ENCODE measurements around the gene CRAMP1.

- TF ChIP-seq POLR2AphosphoS5 (IDR thresholded peaks at IDR 0.05) = no peak
- TF ChIP-seq, protein P1, sequence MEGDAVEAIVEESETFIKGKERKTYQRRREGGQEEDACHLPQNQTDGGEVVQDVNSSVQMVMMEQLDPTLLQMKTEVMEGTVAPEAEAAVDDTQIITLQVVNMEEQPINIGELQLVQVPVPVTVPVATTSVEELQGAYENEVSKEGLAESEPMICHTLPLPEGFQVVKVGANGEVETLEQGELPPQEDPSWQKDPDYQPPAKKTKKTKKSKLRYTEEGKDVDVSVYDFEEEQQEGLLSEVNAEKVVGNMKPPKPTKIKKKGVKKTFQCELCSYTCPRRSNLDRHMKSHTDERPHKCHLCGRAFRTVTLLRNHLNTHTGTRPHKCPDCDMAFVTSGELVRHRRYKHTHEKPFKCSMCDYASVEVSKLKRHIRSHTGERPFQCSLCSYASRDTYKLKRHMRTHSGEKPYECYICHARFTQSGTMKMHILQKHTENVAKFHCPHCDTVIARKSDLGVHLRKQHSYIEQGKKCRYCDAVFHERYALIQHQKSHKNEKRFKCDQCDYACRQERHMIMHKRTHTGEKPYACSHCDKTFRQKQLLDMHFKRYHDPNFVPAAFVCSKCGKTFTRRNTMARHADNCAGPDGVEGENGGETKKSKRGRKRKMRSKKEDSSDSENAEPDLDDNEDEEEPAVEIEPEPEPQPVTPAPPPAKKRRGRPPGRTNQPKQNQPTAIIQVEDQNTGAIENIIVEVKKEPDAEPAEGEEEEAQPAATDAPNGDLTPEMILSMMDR (IDR thresholded peaks at IDR 0.05 in 8 of 11, conservative IDR thresholded peaks at IDR 0.05 in 3 of 11) = no peak
Observed at GRCh38 chr16:1590366-1590765, 21.8 kb upstream of the CRAMP1 start.
